ENCODE results near the gene GYPC.
"Not testable (repeated sequence)": the region's sequence is repeated elsewhere in the genome, so short reads cannot be mapped to it uniquely, and the experiment has no call there.

GYPC gene

DNA sequence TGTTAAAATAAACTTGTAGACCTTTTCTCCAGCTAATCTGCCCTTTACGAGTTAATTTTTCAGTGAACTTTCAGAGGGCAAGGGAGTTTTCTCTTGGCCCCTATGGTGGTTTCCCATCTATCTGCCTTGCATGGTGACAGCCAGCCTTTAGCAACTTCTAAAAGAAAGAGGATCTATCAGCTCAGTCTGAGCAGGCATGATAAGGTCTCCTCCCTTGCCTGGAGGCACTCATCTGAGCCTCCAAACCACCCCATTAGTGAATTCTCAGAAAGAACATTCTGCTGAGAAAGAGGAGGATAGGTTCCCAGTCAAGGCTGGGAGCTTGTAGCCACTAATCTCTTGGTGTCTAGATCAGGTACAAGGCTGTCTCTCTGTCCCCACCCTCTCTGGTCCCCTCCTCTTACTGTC lies 10.7 kb upstream of the GYPC start:
- no peak for TF ChIP-seq ZFP30 (CRISPR knock-in tag; IDR thresholded peaks at IDR 0.05)
- TF ChIP-seq GLIS3 (CRISPR knock-in tag; IDR thresholded peaks at IDR 0.05) = no peak
- no peak for TF ChIP-seq OSR1 (CRISPR knock-in tag; IDR thresholded peaks at IDR 0.05)
- TF ChIP-seq CSDC2 (CRISPR knock-in tag; IDR thresholded peaks at IDR 0.05) = no peak
- ATAC-seq = no peak

DNA sequence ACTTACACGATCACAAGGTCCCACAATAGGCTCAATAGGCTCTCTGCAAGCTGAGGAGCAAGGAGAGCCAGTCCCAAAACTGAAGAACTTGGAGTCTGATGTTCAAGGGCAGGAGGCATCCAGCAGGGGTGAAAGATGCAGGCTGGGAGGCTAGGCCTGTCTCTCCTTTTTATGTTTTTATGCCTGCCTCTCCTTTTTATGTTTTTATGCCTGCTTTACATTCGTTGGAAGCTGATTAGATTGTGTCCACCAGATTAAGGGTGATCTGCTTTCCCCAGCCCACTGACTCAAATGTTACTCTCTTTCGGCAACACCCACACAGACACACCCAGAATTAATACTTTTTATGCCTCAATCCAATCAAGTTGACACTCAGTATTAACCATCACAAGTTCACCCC lies 9.9 kb upstream of the GYPC start:
- TF ChIP-seq ESRRG (CRISPR knock-in tag; IDR thresholded peaks at IDR 0.05) = no peak
- no peak for TF ChIP-seq ZNF565 (CRISPR knock-in tag; conservative IDR thresholded peaks at IDR 0.05; ENCODE audit: low read depth)
- TF ChIP-seq, protein P1, sequence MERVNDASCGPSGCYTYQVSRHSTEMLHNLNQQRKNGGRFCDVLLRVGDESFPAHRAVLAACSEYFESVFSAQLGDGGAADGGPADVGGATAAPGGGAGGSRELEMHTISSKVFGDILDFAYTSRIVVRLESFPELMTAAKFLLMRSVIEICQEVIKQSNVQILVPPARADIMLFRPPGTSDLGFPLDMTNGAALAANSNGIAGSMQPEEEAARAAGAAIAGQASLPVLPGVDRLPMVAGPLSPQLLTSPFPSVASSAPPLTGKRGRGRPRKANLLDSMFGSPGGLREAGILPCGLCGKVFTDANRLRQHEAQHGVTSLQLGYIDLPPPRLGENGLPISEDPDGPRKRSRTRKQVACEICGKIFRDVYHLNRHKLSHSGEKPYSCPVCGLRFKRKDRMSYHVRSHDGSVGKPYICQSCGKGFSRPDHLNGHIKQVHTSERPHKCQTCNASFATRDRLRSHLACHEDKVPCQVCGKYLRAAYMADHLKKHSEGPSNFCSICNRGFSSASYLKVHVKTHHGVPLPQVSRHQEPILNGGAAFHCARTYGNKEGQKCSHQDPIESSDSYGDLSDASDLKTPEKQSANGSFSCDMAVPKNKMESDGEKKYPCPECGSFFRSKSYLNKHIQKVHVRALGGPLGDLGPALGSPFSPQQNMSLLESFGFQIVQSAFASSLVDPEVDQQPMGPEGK (CRISPR knock-in tag; IDR thresholded peaks at IDR 0.05; ENCODE audit: borderline replicate concordance) = no peak
- TF ChIP-seq CSDC2 (CRISPR knock-in tag; IDR thresholded peaks at IDR 0.05) = no peak
- no peak for TF ChIP-seq ISL1 (CRISPR knock-in tag; IDR thresholded peaks at IDR 0.05)
- TF ChIP-seq ZNF70 (CRISPR knock-in tag; IDR thresholded peaks at IDR 0.05) = no peak
- no peak for TF ChIP-seq GLIS3 (CRISPR knock-in tag; IDR thresholded peaks at IDR 0.05)
- TF ChIP-seq, protein P2, sequence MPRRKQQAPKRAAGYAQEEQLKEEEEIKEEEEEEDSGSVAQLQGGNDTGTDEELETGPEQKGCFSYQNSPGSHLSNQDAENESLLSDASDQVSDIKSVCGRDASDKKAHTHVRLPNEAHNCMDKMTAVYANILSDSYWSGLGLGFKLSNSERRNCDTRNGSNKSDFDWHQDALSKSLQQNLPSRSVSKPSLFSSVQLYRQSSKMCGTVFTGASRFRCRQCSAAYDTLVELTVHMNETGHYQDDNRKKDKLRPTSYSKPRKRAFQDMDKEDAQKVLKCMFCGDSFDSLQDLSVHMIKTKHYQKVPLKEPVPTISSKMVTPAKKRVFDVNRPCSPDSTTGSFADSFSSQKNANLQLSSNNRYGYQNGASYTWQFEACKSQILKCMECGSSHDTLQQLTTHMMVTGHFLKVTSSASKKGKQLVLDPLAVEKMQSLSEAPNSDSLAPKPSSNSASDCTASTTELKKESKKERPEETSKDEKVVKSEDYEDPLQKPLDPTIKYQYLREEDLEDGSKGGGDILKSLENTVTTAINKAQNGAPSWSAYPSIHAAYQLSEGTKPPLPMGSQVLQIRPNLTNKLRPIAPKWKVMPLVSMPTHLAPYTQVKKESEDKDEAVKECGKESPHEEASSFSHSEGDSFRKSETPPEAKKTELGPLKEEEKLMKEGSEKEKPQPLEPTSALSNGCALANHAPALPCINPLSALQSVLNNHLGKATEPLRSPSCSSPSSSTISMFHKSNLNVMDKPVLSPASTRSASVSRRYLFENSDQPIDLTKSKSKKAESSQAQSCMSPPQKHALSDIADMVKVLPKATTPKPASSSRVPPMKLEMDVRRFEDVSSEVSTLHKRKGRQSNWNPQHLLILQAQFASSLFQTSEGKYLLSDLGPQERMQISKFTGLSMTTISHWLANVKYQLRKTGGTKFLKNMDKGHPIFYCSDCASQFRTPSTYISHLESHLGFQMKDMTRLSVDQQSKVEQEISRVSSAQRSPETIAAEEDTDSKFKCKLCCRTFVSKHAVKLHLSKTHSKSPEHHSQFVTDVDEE (CRISPR knock-in tag; IDR thresholded peaks at IDR 0.05) = no peak
- no peak for TF ChIP-seq ZC3H10 (CRISPR knock-in tag; IDR thresholded peaks at IDR 0.05)
- no peak for ATAC-seq

DNA sequence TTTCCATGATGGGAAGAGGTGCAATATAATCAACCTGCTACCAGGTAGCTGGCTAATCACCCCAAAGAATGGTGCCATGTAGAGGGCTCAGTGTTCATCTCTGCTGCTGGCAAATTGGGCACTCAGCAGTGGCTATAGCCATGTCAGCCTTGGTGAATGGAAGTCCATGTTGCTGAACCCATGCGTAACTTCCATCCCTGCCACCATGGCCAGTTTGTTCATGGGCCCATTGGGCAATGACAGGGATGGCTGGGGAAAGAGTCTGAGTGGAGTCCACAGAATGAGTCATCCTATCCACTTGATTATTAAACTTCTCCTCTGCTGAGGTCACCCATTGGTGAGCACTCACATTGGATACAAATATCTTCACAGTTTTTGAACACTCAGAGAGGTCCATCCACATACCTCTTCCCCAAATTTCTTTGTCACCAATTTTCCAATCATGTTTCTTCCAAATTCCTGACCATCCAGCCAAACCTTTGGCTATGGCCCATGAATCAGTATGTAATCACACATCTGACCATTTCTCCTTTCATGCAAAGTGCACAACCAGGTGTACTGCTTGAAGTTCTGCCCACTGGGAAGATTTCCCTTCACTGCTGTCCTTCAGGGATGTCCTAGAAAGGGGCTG lies 8.1 kb upstream of the GYPC start:
- ATAC-seq = not testable (repeated sequence)

DNA sequence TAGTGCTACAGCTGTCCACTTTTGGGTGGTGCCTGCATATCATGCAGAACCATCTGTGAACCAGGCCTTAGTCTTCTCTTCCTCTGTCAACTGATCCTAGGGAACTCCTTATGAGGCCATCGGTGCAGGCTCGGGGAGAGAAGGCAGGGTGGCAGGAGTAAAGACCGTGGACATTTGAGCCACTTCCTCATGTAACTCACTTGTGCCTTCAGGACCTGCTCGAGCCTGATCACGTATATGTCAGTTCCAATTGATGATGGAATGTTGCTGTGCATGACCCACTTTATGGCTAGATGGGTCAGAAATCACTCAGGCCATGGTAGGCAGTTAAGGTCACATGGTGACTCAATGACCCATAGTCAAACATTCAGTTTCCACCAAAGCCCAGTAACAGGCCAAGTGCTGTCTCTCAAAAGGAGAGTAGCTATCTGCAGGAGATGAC lies 7.6 kb upstream of the GYPC start:
- ATAC-seq = not testable (repeated sequence)

DNA sequence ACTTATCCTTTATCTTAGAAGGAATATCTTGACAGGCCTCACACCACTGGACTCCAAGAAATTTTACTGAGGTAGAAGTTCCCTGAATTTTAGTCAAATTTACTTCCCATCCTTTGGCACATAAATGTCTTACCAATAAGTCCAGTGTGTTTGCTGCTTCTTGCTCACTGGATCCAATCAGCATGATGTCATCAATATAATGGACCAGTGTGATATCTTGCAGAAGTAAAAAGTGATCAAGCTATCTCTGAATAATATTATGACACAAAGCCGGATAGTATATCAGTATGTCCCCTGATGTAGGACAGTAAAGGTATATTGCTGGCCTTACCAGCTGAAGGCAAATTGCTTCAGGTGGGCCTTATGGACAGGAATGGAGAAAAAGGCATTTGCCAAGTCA lies 6.9 kb upstream of the GYPC start:
- no peak for ATAC-seq

More for the DNA sequence above, 6.9 kb upstream of the GYPC start:
- TF ChIP-seq SNAI2 (CRISPR knock-in tag; IDR thresholded peaks at IDR 0.05) (no peak), BACH2 (CRISPR knock-in tag; IDR thresholded peaks at IDR 0.05; ENCODE audit: borderline replicate concordance) (no peak), ZNF8 (CRISPR knock-in tag; IDR thresholded peaks at IDR 0.05) (no peak), TOX (CRISPR knock-in tag; IDR thresholded peaks at IDR 0.05; ENCODE audit: borderline replicate concordance) (no peak), ZC3H10 (CRISPR knock-in tag; IDR thresholded peaks at IDR 0.05) (no peak), CSDC2 (CRISPR knock-in tag; IDR thresholded peaks at IDR 0.05) (no peak), PPARA (CRISPR knock-in tag; IDR thresholded peaks at IDR 0.05; ENCODE audit: borderline replicate concordance) (no peak), ZNF565 (CRISPR knock-in tag; conservative IDR thresholded peaks at IDR 0.05; ENCODE audit: low read depth) (no peak), OSR1 (CRISPR knock-in tag; IDR thresholded peaks at IDR 0.05) (no peak)
- TF ChIP-seq, protein P3, sequence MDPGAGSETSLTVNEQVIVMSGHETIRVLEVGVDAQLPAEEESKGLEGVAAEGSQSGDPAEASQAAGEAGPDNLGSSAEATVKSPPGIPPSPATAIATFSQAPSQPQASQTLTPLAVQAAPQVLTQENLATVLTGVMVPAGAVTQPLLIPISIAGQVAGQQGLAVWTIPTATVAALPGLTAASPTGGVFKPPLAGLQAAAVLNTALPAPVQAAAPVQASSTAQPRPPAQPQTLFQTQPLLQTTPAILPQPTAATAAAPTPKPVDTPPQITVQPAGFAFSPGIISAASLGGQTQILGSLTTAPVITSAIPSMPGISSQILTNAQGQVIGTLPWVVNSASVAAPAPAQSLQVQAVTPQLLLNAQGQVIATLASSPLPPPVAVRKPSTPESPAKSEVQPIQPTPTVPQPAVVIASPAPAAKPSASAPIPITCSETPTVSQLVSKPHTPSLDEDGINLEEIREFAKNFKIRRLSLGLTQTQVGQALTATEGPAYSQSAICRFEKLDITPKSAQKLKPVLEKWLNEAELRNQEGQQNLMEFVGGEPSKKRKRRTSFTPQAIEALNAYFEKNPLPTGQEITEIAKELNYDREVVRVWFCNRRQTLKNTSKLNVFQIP (CRISPR knock-in tag; IDR thresholded peaks at IDR 0.05; ENCODE audit: borderline replicate concordance, low read depth) = no peak
- TF ChIP-seq, protein P4, sequence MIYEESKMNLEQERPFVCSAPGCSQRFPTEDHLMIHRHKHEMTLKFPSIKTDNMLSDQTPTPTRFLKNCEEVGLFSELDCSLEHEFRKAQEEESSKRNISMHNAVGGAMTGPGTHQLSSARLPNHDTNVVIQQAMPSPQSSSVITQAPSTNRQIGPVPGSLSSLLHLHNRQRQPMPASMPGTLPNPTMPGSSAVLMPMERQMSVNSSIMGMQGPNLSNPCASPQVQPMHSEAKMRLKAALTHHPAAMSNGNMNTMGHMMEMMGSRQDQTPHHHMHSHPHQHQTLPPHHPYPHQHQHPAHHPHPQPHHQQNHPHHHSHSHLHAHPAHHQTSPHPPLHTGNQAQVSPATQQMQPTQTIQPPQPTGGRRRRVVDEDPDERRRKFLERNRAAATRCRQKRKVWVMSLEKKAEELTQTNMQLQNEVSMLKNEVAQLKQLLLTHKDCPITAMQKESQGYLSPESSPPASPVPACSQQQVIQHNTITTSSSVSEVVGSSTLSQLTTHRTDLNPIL (CRISPR knock-in tag; IDR thresholded peaks at IDR 0.05; ENCODE audit: low read depth) = no peak
- TF ChIP-seq, protein P5, sequence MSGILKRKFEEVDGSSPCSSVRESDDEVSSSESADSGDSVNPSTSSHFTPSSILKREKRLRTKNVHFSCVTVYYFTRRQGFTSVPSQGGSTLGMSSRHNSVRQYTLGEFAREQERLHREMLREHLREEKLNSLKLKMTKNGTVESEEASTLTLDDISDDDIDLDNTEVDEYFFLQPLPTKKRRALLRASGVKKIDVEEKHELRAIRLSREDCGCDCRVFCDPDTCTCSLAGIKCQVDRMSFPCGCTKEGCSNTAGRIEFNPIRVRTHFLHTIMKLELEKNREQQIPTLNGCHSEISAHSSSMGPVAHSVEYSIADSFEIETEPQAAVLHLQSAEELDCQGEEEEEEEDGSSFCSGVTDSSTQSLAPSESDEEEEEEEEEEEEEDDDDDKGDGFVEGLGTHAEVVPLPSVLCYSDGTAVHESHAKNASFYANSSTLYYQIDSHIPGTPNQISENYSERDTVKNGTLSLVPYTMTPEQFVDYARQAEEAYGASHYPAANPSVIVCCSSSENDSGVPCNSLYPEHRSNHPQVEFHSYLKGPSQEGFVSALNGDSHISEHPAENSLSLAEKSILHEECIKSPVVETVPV (CRISPR knock-in tag; IDR thresholded peaks at IDR 0.05) = no peak

Data from SK-N-SH treated with all-trans-retinoic acid at 6 μM for 48 hours (cell line).